Osteocyte (in vitro differentiated cells): ENCODE data around the gene LZTFL1. TPM values are rescaled to one million over a fixed set of nuclear protein-coding genes. Genes with fewer than 3 reads are reported as not detected.

ENCODE experiments used
- DNase-seq: peaks from one replicate; pipeline ENCODE4 v3.0.0; 2021; ENCODE audit warnings: mixed read lengths; ENCODE audit not compliant: unreplicated experiment; ENCODE audit errors: extremely low spot score
- H3K27ac Mint-ChIP-seq: one replicate; pipeline ENCODE4 v1.8.0; 2021; ENCODE audit warnings: mild to moderate bottlenecking, mixed read lengths; ENCODE audit not compliant: unreplicated experiment
- H3K27me3 Mint-ChIP-seq: one replicate; pipeline ENCODE4 v1.8.0; 2021; ENCODE audit warnings: mixed read lengths; ENCODE audit not compliant: unreplicated experiment
- H3K36me3 Mint-ChIP-seq: one replicate; pipeline ENCODE4 v1.8.0; 2021; ENCODE audit warnings: mixed read lengths; ENCODE audit not compliant: unreplicated experiment
- H3K4me1 Mint-ChIP-seq: one replicate; pipeline ENCODE4 v1.8.0; 2021; ENCODE audit warnings: mixed read lengths; ENCODE audit not compliant: unreplicated experiment
- H3K4me3 Mint-ChIP-seq: one replicate; pipeline ENCODE4 v1.8.0; 2021; ENCODE audit warnings: mild to moderate bottlenecking, moderate library complexity, mixed read lengths; ENCODE audit not compliant: unreplicated experiment
- H3K9me3 Mint-ChIP-seq: one replicate; pipeline ENCODE4 v1.8.0; 2021; ENCODE audit warnings: mixed read lengths; ENCODE audit not compliant: unreplicated experiment
- CTCF ChIP-seq: fragments of 200-600 bp; sonication (generic); IDR thresholded peaks from 2 replicates; pipeline ENCODE4 v1.5.0; 2021; ENCODE audit warnings: antibody characterized with exemption, mild to moderate bottlenecking, moderate library complexity
- total RNA-seq: library from RNA; stranded (reverse); gene quantifications from 2 replicates; pipeline ENCODE4 v1.2.1, GENCODE V29; 2021

The LZTFL1 gene
- total RNA-seq, 1 donor from 2014 or later: 20.2 TPM

GRCh38 chr3:45868213-45868612, 26.3 kb upstream of the LZTFL1 start:
- peaks cover 7% of the 10 kb centered on the region for H3K9me3 Mint-ChIP-seq
- H3K36me3 Mint-ChIP-seq: no peaks in the 10 kb centered on the region
- no peak overlapping the region for H3K4me3 Mint-ChIP-seq
- H3K4me1 Mint-ChIP-seq: no peaks in the 10 kb centered on the region
- no peak overlapping the region for H3K27ac Mint-ChIP-seq
- TF ChIP-seq CTCF: no peak
- no peak for DNase-seq
- peaks cover 78% of the 10 kb centered on the region for H3K27me3 Mint-ChIP-seq

GRCh38 chr3:45865563-45865962, 23.6 kb upstream of the LZTFL1 start:
- TF ChIP-seq CTCF: no peak
- no peak overlapping the region for H3K27ac Mint-ChIP-seq
- no peaks in the 10 kb centered on the region for H3K36me3 Mint-ChIP-seq
- no peak for DNase-seq
- no peak overlapping the region for H3K4me3 Mint-ChIP-seq
- H3K4me1 Mint-ChIP-seq: no peaks in the 10 kb centered on the region
- H3K9me3 Mint-ChIP-seq: peaks cover 7% of the 10 kb centered on the region
- H3K27me3 Mint-ChIP-seq: peaks cover 82% of the 10 kb centered on the region

DNA sequence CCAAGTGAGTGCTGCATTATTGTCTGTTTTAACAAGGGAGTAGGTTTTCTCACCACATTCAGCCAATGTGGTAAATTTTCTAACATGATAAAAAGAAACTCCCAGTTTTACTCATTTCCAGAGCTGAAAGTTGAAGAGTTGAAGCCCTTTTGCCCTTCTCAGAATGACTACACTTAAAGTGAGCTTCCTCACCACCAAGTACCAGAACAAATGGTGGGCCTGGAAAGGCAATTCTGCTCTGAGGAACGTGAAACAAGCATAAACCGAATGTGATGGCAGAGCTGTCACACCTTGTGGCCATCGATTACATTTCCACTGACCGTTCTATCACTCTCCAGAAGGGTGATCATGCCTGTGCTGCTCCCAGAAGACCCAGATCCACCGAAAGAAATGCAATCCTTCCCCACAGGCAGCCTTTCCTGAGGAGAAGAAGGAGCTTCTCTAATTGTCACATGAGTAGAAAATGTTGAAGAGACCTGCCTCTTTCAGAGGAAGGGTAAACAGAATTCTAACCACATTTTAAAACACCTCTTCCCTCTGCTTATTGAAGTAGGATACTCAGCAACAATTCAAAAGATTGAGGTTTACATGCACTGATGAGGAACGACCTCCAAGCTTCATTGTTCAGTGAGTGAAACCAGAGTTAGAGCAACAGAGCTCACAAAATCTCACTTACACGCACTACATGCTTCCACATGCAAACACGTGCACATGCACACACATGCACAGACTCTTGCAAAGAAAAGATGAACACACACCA, 23.0 kb upstream of the LZTFL1 start:
- Mint-ChIP-seq H3K27ac (no peak overlapping the region), H3K36me3 (no peaks in the 10 kb centered on the region)

DNA sequence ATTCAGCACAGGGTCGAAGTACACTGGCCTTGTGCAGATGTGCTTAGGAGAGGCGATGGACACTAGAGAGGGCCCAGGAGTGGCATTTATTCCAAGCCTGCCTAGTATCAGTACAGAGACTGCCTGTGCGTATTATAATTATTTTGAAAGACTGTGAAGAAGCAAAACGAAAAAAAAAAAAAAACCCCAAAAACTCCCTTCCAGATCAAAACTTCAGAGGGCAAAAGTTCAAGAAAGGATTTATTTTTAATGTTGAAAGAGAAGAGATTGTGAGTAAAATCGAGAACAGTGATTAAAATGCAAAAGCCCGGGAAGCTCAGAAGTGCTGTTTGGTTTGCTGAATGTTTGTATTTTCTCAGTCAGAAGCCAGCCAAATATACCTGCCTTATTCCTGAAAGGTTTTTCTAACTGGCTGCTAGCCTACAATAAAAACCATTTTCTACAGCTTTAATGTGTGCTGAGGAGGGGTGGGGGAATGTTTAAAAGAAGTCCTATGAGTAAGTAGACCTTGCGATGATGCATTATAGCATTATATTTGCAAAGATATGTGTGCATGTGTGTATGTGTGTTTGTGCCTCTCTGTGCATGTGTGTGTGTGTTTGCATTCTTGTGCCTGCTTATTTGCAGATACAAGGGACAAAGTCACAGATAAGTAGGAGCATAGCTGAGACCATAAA, 19.3 kb upstream of the LZTFL1 start:
- no peaks in the 10 kb centered on the region for H3K36me3 Mint-ChIP-seq
- peaks cover 11% of the 10 kb centered on the region for H3K9me3 Mint-ChIP-seq
- DNase-seq: no peak
- H3K27me3 Mint-ChIP-seq: peaks cover 68% of the 10 kb centered on the region
- no peak overlapping the region for H3K4me3 Mint-ChIP-seq
- no peaks in the 10 kb centered on the region for H3K4me1 Mint-ChIP-seq
- no peak for TF ChIP-seq CTCF
- H3K27ac Mint-ChIP-seq: no peak overlapping the region

More for the DNA sequence above, 23.0 kb upstream of the LZTFL1 start:
- Mint-ChIP-seq H3K4me1 (no peaks in the 10 kb centered on the region), H3K4me3 (no peak overlapping the region), H3K9me3 (peaks cover 7% of the 10 kb centered on the region), H3K27me3 (peaks cover 81% of the 10 kb centered on the region)
- DNase-seq: no peak
- TF ChIP-seq CTCF: no peak

DNA sequence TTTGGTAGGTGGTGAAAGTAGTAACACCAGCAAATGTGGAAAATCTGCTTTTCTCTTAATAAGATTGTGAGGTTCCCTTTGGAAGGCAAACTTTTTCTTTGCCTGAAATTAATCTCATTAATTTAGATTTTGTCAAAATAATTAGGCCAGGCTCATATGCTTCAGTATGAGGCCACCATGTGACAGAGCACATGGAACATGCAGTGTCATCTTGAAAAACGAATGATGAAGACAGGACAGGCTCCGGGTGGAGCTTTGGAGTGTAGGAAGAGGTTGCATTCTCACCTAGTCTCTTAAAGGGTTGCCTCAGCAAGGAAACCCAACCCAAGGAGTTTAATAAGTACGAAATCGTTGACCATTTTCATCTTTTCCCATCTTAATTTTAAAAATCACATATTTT, 18.6 kb upstream of the LZTFL1 start:
- Mint-ChIP-seq H3K9me3 (peaks cover 18% of the 10 kb centered on the region), H3K4me1 (no peaks in the 10 kb centered on the region), H3K27me3 (peaks cover 68% of the 10 kb centered on the region), H3K4me3 (no peak overlapping the region), H3K27ac (no peak overlapping the region), H3K36me3 (peaks cover 1% of the 10 kb centered on the region)
- DNase-seq: no peak
- TF ChIP-seq CTCF: no peak
